HCT116 (cell line): ENCODE data around the gene TLCD3A. TPM values are rescaled to one million over a fixed set of nuclear protein-coding genes. Genes with fewer than 3 reads are reported as not detected.
A peak's percentile ranks its signal among the peaks of the same experiment; 100 is the strongest.

Source experiments
- ATAC-seq: fragments of 200-7000 bp; cut with Tn5 transposase; 2 replicates; pipeline ENCODE4 v1.9.1; 2020; ENCODE audit warnings: mild to moderate bottlenecking, moderate library complexity
- BruUV-seq: library from RNA; stranded (reverse); fragments of 400-500 nt; replicated peaks from 2 replicates; lab custom pipeline; 2021; lab: Mats Ljungman, UMichigan
- CTCF ChIA-PET: fragments of 300-600 bp; sonication (Branson Sonifier 250); formaldehyde crosslinking; loops from one replicate; lab custom pipeline; 2021; ENCODE audit warnings: antibody characterized with exemption; lab: Charles Lee
- POLR2A ChIA-PET: fragments of 300-600, 350-600 bp; sonication (Branson Sonifier 250); formaldehyde crosslinking; loops from one replicate; lab custom pipeline; 2021; ENCODE audit warnings: antibody characterized with exemption; lab: Charles Lee
- RAD21 ChIA-PET, 2 experiments: fragments of 300-600 bp; sonication (Branson Sonifier 250); formaldehyde crosslinking; loops; one replicate each; lab custom pipeline; 2023; ENCODE audit warnings: low total read pairs in 2 of 2; ENCODE audit not compliant: uncharacterized antibody in 2 of 2, unreplicated experiment in 2 of 2, low non-redundant PET in 1 of 2; lab: Charles Lee
- DNase-seq: peaks from one replicate; pipeline ENCODE4 v3.0.0-alpha.2; 2010; ENCODE audit warnings: low read depth, low spot score
- H2AFZ ChIP-seq: fragments of 200-600 bp; shearing (Covaris generic), sonication (generic); 2 replicates; pipeline ENCODE4 v1.6.1; 2017; ENCODE audit warnings: low read depth, mixed run types, mixed read lengths, antibody characterized with exemption, low read length; ENCODE audit not compliant: poor library complexity, severe bottlenecking
- H3K27ac ChIP-seq: 2 replicates; pipeline ENCODE4 v1.5.1; 2012; ENCODE audit warnings: low read depth, low read length
- H3K27me3 ChIP-seq: fragments of 200-600 bp; sonication (generic); 2 replicates; pipeline ENCODE4 v1.6.1; 2016; ENCODE audit warnings: mixed run types, low read length, mixed read lengths; ENCODE audit not compliant: insufficient read depth
- H3K36me3 ChIP-seq, 2 experiments: fragments of 200-500 bp in 1 of 2; fragments of 200-600 bp in 1 of 2; sonication (Bioruptor generic) in 1 of 2; sonication (generic) in 1 of 2; 2 replicates each; pipeline versions ENCODE4 v1.5.1 to v1.6.1; 2014 to 2016; ENCODE audit warnings: low read length in 2 of 2, inconsistent platforms in 1 of 2, mixed read lengths in 1 of 2, mixed run types in 1 of 2; ENCODE audit not compliant: insufficient read depth in 2 of 2, control insufficient read depth in 1 of 2
- H3K4me1 ChIP-seq, 2 experiments: fragments of 200-600 bp in 1 of 2; sonication (generic) in 1 of 2; 2 replicates each; pipeline versions ENCODE4 v1.5.1 to v1.6.1; 2012 to 2017; ENCODE audit warnings: low read length in 2 of 2, inconsistent platforms in 1 of 2, mild to moderate bottlenecking in 1 of 2, mixed read lengths in 1 of 2, mixed run types in 1 of 2, moderate library complexity in 1 of 2; ENCODE audit not compliant: insufficient read depth in 2 of 2, control insufficient read depth in 1 of 2
- H3K4me2 ChIP-seq: fragments of 200-600 bp; sonication (generic); 2 replicates; pipeline ENCODE4 v1.6.1; 2017; ENCODE audit warnings: mixed run types, low read length, mixed read lengths
- H3K4me3 ChIP-seq, 2 experiments: fragments of 200-600 bp in 1 of 2; sonication (generic) in 1 of 2; replicated peaks in 1 of 2; 2 replicates each; pipeline ENCODE4 v1.5.1; 2011 to 2016; ENCODE audit warnings: low read length in 2 of 2, control low read depth in 1 of 2, low read depth in 1 of 2, mild to moderate bottlenecking in 1 of 2, mixed read lengths in 1 of 2, mixed run types in 1 of 2
- H3K79me2 ChIP-seq: fragments of 200-600 bp; sonication (generic); 2 replicates; pipeline ENCODE4 v1.6.1; 2017; ENCODE audit warnings: mild to moderate bottlenecking, mixed run types, low read length, moderate library complexity, mixed read lengths; ENCODE audit not compliant: insufficient read depth
- H3K9ac ChIP-seq: fragments of 200-600 bp; sonication (generic); 2 replicates; pipeline ENCODE4 v1.6.1; 2016; ENCODE audit warnings: low read length, mixed read lengths
- H3K9me2 ChIP-seq: fragments of 200-600 bp; sonication (generic), shearing (Covaris generic); 2 replicates; pipeline ENCODE4 v1.6.1; 2017; ENCODE audit warnings: mixed run types, mild to moderate bottlenecking, moderate library complexity; ENCODE audit not compliant: insufficient read depth
- H3K9me3 ChIP-seq, 2 experiments: fragments of 200-500 bp in 1 of 2; fragments of 200-600 bp in 1 of 2; sonication (Bioruptor generic) in 1 of 2; sonication (generic) in 1 of 2; 2 replicates each; pipeline ENCODE4 v1.6.1; 2014 to 2017; ENCODE audit warnings: low read length in 2 of 2, mixed read lengths in 2 of 2, inconsistent platforms in 1 of 2, low read depth in 1 of 2, mild to moderate bottlenecking in 1 of 2, mixed run types in 1 of 2, moderate library complexity in 1 of 2; ENCODE audit not compliant: control insufficient read depth in 1 of 2, insufficient read depth in 1 of 2
- H4K20me1 ChIP-seq: fragments of 200-600 bp; sonication (generic), shearing (Covaris generic); 2 replicates; pipeline ENCODE4 v1.6.1; 2017; ENCODE audit warnings: mixed run types, mild to moderate bottlenecking, moderate library complexity; ENCODE audit not compliant: insufficient read depth
- CTCF ChIP-seq, 3 experiments: fragments of 200-600 bp in 1 of 3; sonication (generic) in 1 of 3; IDR thresholded peaks in 2 of 3; conservative IDR thresholded peaks in 1 of 3; 2 replicates each; pipeline ENCODE4 v1.5.1; 2012 to 2017; ENCODE audit warnings: low read depth in 2 of 3, low read length in 2 of 3, antibody characterized with exemption in 1 of 3, borderline replicate concordance in 1 of 3, control low read depth in 1 of 3, mild to moderate bottlenecking in 1 of 3, mixed read lengths in 1 of 3, mixed run types in 1 of 3, moderate library complexity in 1 of 3; ENCODE audit not compliant: insufficient read depth in 1 of 3
- EZH2 ChIP-seq: fragments of 200-600 bp; sonication (generic); IDR thresholded peaks from 2 replicates; pipeline ENCODE4 v1.6.1; 2017; ENCODE audit warnings: antibody characterized with exemption, mixed run types
- EZH2phosphoT487 ChIP-seq: fragments of 200-600 bp; IDR thresholded peaks from 2 replicates; pipeline ENCODE4 v1.6.1; 2018; ENCODE audit warnings: antibody characterized with exemption, borderline replicate concordance
- MAX ChIP-seq: IDR thresholded peaks from 2 replicates; pipeline ENCODE4 v1.6.1; 2012
- POLR2A ChIP-seq: IDR thresholded peaks from 2 replicates; pipeline ENCODE4 v1.7.0; 2011; ENCODE audit warnings: borderline replicate concordance; ENCODE audit not compliant: insufficient read depth, insufficient read length; ENCODE audit errors: extremely low read depth
- POLR2AphosphoS5 ChIP-seq: IDR thresholded peaks from 2 replicates; pipeline ENCODE4 v1.6.1; 2011; ENCODE audit warnings: mild to moderate bottlenecking, low read depth, low read length, moderate library complexity
- TCF7L2 ChIP-seq: IDR thresholded peaks from 2 replicates; pipeline ENCODE4 v1.7.0; 2011; ENCODE audit warnings: borderline replicate concordance, inconsistent platforms; ENCODE audit not compliant: insufficient read depth, insufficient read length; ENCODE audit errors: extremely low read depth
- ZFX ChIP-seq: fragments of 450-650 bp; IDR thresholded peaks from 2 replicates; pipeline ENCODE4 v1.6.1; 2017
- intact Hi-C: fragments of 100-400 bp; cut with micrococcal nuclease; formaldehyde crosslinking; loops from 2 replicates; pipeline ENCODE4 v1.10.0; 2022
- total RNA-seq: library from RNA; stranded (reverse); gene quantifications from one replicate; pipeline ENCODE4 v1.2.1, GENCODE V29; 2021; ENCODE audit not compliant: unreplicated experiment

TLCD3A gene
- total RNA-seq, 1 experiment from 2014 or later, result 26.0 TPM

- Histone ChIP-seq H3K79me2 (peaks cover 45% of the 10 kb centered on the region), H3K27ac (peak within 1 kb of the TSS; percentile 88), H3K4me1 (peaks cover 12 to 19% of the 10 kb centered on the region in 2 experiments), H3K4me2 (peak within 1 kb of the TSS; percentile 80), H3K27me3 (no peaks in the 10 kb centered on the region), H3K9ac (peak within 1 kb of the TSS; percentile 93), H3K4me3 (peak within 1 kb of the TSS; percentile 76 to 94), H3K9me2 (no peaks in the 10 kb centered on the region), H2AFZ (no peak within 1 kb of the TSS), H3K9me3 (no peaks in the 10 kb centered on the region), H4K20me1 (no peaks in the 10 kb centered on the region), H3K36me3 (peaks cover 10 to 13% of the 10 kb centered on the region in 2 experiments)
- RAD21 ChIA-PET, result no interaction called here
- DNase-seq (peak; percentile 69), ATAC-seq (peak; percentile 89)
- CTCF ChIA-PET, result interaction anchor here (0.8 to 1.6 kb wide), 3 partner anchors 46 to 340 kb away, joined by 4 to 7 read pairs (median 4); no protein-coding TSS in a partner anchor
- TF ChIP-seq POLR2AphosphoS5, result peak; percentile 92
- TF ChIP-seq TCF7L2, result peak; percentile 13
- peak; percentile 33 to 94 (median 73); a peak in 5 of 6 replicates for TF ChIP-seq CTCF (IDR thresholded peaks at IDR 0.05 in 2 of 3, conservative IDR thresholded peaks at IDR 0.05 in 1 of 3; ENCODE audit: borderline replicate concordance in 1 of 3, insufficient read depth in 1 of 3, low read depth in 2 of 3, low read length in 2 of 3)
- TF ChIP-seq MAX, result peak; percentile 70
- no peak for TF ChIP-seq EZH2
- peak; percentile 91 for TF ChIP-seq ZFX
- no peak for TF ChIP-seq EZH2phosphoT487
- peak; percentile 78 for TF ChIP-seq POLR2A
- BruUV-seq, result no TSS peak
- POLR2A ChIA-PET, result no interaction called here
- intact Hi-C loops, result no loop called here
Measured at GRCh38 chr17:752002-752619, 19.7 kb downstream of the TLCD3A start, which contains the start of gene GEMIN4. TSS of gene GEMIN4 (minus strand) at chr17:752264. CDS start at chr17:752142, 122 bp downstream.
